Trophoblast cell (in vitro differentiated cells and primary cell): ENCODE data around the gene CLSTN3.

Source experiments
- DNase-seq, 2 donors: peaks; one replicate each; pipeline ENCODE4 v3.0.0-alpha.2; 2016
- H2AFZ ChIP-seq: 2 replicates; pipeline ENCODE4 v1.6.1; 2013; ENCODE audit warnings: low read length, moderate library complexity, mild to moderate bottlenecking; ENCODE audit not compliant: insufficient read depth, poor library complexity
- H2AK5ac ChIP-seq: 2 replicates; pipeline ENCODE4 v1.6.1; 2013; ENCODE audit warnings: mild to moderate bottlenecking, low read length
- H2BK120ac ChIP-seq: 2 replicates; pipeline ENCODE4 v1.6.1; 2013; ENCODE audit warnings: low read length, mild to moderate bottlenecking, moderate library complexity; ENCODE audit not compliant: insufficient read depth, poor library complexity
- H2BK12ac ChIP-seq: 2 replicates; pipeline ENCODE4 v1.6.1; 2013; ENCODE audit warnings: mild to moderate bottlenecking, low read length, moderate library complexity
- H2BK5ac ChIP-seq: 2 replicates; pipeline ENCODE4 v1.6.1; 2013; ENCODE audit warnings: low read length, low read depth, moderate library complexity, mild to moderate bottlenecking; ENCODE audit not compliant: poor library complexity
- H3K14ac ChIP-seq: 2 replicates; pipeline ENCODE4 v1.6.1; 2013; ENCODE audit warnings: mild to moderate bottlenecking, low read length
- H3K18ac ChIP-seq: 2 replicates; pipeline ENCODE4 v1.6.1; 2013; ENCODE audit warnings: mild to moderate bottlenecking, low read length
- H3K23ac ChIP-seq: 2 replicates; pipeline ENCODE4 v1.6.1; 2013; ENCODE audit warnings: low read length
- H3K27ac ChIP-seq: 2 replicates; pipeline ENCODE4 v1.5.1; 2013; ENCODE audit warnings: low read depth, mild to moderate bottlenecking, inconsistent platforms, low read length, moderate library complexity
- H3K27me3 ChIP-seq: 2 replicates; pipeline ENCODE4 v1.6.1; 2013; ENCODE audit warnings: inconsistent platforms, mild to moderate bottlenecking, low read length, moderate library complexity; ENCODE audit not compliant: insufficient read depth
- H3K36me3 ChIP-seq, 2 experiments: 1 replicate in 1 of 2; 2 replicates in 1 of 2; pipeline ENCODE4 v1.6.1; 2013; ENCODE audit warnings: low read length in 2 of 2, mild to moderate bottlenecking in 2 of 2, moderate library complexity in 1 of 2; ENCODE audit not compliant: insufficient read depth in 2 of 2, control insufficient read depth in 1 of 2
- H3K4ac ChIP-seq: 2 replicates; pipeline ENCODE4 v1.6.1; 2013; ENCODE audit warnings: low read depth, mild to moderate bottlenecking, low read length, moderate library complexity
- H3K4me1 ChIP-seq, 2 experiments: 1 replicate in 1 of 2; 2 replicates in 1 of 2; pipeline ENCODE4 v1.6.1; 2013; ENCODE audit warnings: low read length in 2 of 2, mild to moderate bottlenecking in 2 of 2, moderate library complexity in 1 of 2; ENCODE audit not compliant: insufficient read depth in 2 of 2, control insufficient read depth in 1 of 2
- H3K4me2 ChIP-seq: 2 replicates; pipeline ENCODE4 v1.6.1; 2013; ENCODE audit warnings: inconsistent platforms, mild to moderate bottlenecking, low read length, moderate library complexity
- H3K4me3 ChIP-seq: 2 replicates; pipeline ENCODE4 v1.5.1; 2013; ENCODE audit warnings: mild to moderate bottlenecking, low read depth, low read length, inconsistent platforms
- H3K79me1 ChIP-seq: one replicate; pipeline ENCODE4 v1.6.1; 2013; ENCODE audit warnings: low read length
- H3K79me2 ChIP-seq: 2 replicates; pipeline ENCODE4 v1.6.1; 2013; ENCODE audit warnings: low read length, mild to moderate bottlenecking; ENCODE audit not compliant: control insufficient read depth, insufficient read depth, poor library complexity
- H3K9ac ChIP-seq: 2 replicates; pipeline ENCODE4 v1.6.1; 2013; ENCODE audit warnings: mild to moderate bottlenecking, low read length
- H3K9me3 ChIP-seq: 2 replicates; pipeline ENCODE4 v1.6.1; 2013; ENCODE audit warnings: low read depth, mild to moderate bottlenecking, control low read depth, inconsistent platforms, low read length; ENCODE audit not compliant: insufficient read depth
- H4K12ac ChIP-seq: 2 replicates; pipeline ENCODE4 v1.6.1; 2013; ENCODE audit warnings: low read depth, mild to moderate bottlenecking, low read length, moderate library complexity
- H4K8ac ChIP-seq: 2 replicates; pipeline ENCODE4 v1.6.1; 2013; ENCODE audit warnings: low read depth, mild to moderate bottlenecking, low read length, moderate library complexity
- H4K91ac ChIP-seq: one replicate; pipeline ENCODE4 v1.6.1; 2013; ENCODE audit warnings: low read depth, mild to moderate bottlenecking, low read length, moderate library complexity
- WGBS: extraction: QIAGEN DNeasy Blood & Tissue Kit; methylation state at CpG from one replicate; pipeline ENCODE4 v1.1.7; 2013; ENCODE audit warnings: missing lambda C conversion rate; ENCODE audit not compliant: insufficient read length, insufficient coverage; ENCODE audit errors: extremely low coverage; 5-methylcytosine and 5-hydroxymethylcytosine counted together

CLSTN3 gene

GRCh38 chr12:7117670-7118069 lies 12.5 kb upstream of the CLSTN3 start:
- Histone ChIP-seq H3K18ac (no peak overlapping the region), H3K79me1 (no peaks in the 10 kb centered on the region), H2BK5ac (no peak overlapping the region), H3K4me3 (no peak overlapping the region), H4K12ac (no peak overlapping the region), H3K4ac (no peak overlapping the region), H3K9me3 (peaks cover 4% of the 10 kb centered on the region), H3K79me2 (no peaks in the 10 kb centered on the region), H2AFZ (no peak overlapping the region), H3K9ac (no peak overlapping the region), H2BK12ac (no peak overlapping the region), H4K8ac (no peak overlapping the region), H2BK120ac (no peak overlapping the region), H3K14ac (no peak overlapping the region), H3K36me3 (peaks cover 5 to 10% of the 10 kb centered on the region in 2 experiments), H4K91ac (no peak overlapping the region), H3K4me1 (no peaks in the 10 kb centered on the region), H3K4me2 (no peak overlapping the region), H3K23ac (no peak overlapping the region), H3K27ac (no peak overlapping the region), H3K27me3 (no peaks in the 10 kb centered on the region), H2AK5ac (no peak overlapping the region)
- WGBS: no CpG with 5 or more reads among the region's 3 CpGs
- no peak for DNase-seq

- Histone ChIP-seq H4K8ac (no peak overlapping the region), H2AFZ (no peak overlapping the region)
Measured at GRCh38 chr12:7118881-7119280, 11.3 kb upstream of the CLSTN3 start.

GRCh38 chr12:7120166-7120565 lies 10.0 kb upstream of the CLSTN3 start:
- Histone ChIP-seq H3K79me2 (no peaks in the 10 kb centered on the region), H2BK5ac (no peak overlapping the region), H3K4me1 (no peaks in the 10 kb centered on the region), H3K23ac (no peak overlapping the region), H2AFZ (no peak overlapping the region), H3K36me3 (peaks cover 2 to 7% of the 10 kb centered on the region in 2 experiments), H2AK5ac (no peak overlapping the region), H3K27ac (no peak overlapping the region), H2BK12ac (no peak overlapping the region), H3K4me2 (no peak overlapping the region), H3K9me3 (peaks cover 6% of the 10 kb centered on the region), H4K12ac (no peak overlapping the region), H3K4me3 (no peak overlapping the region), H4K91ac (no peak overlapping the region), H3K14ac (no peak overlapping the region), H4K8ac (no peak overlapping the region), H2BK120ac (no peak overlapping the region), H3K18ac (no peak overlapping the region), H3K27me3 (no peaks in the 10 kb centered on the region), H3K9ac (no peak overlapping the region), H3K4ac (no peak overlapping the region), H3K79me1 (no peaks in the 10 kb centered on the region)
- DNase-seq: no peak
- no CpG with 5 or more reads among the region's 5 CpGs for WGBS

More at GRCh38 chr12:7118881-7119280, 11.3 kb upstream of the CLSTN3 start:
- no peak overlapping the region for H2BK120ac ChIP-seq
- no peak overlapping the region for H3K18ac ChIP-seq
- H3K4ac ChIP-seq: no peak overlapping the region
- peaks cover 5 to 10% of the 10 kb centered on the region in 2 experiments for H3K36me3 ChIP-seq
- no peak overlapping the region for H3K27ac ChIP-seq
- no peak for DNase-seq
- H3K9me3 ChIP-seq: peaks cover 6% of the 10 kb centered on the region
- H4K12ac ChIP-seq: no peak overlapping the region
- no peak overlapping the region for H3K4me2 ChIP-seq
- no peaks in the 10 kb centered on the region for H3K79me1 ChIP-seq
- no peak overlapping the region for H3K4me3 ChIP-seq
- H3K9ac ChIP-seq: no peak overlapping the region
- H3K27me3 ChIP-seq: no peaks in the 10 kb centered on the region
- no CpG with 5 or more reads among the region's 3 CpGs for WGBS
- no peak overlapping the region for H3K14ac ChIP-seq
- no peaks in the 10 kb centered on the region for H3K79me2 ChIP-seq
- H2BK5ac ChIP-seq: no peak overlapping the region
- H3K4me1 ChIP-seq: no peaks in the 10 kb centered on the region
- no peak overlapping the region for H2AK5ac ChIP-seq
- H4K91ac ChIP-seq: no peak overlapping the region
- H3K23ac ChIP-seq: no peak overlapping the region
- no peak overlapping the region for H2BK12ac ChIP-seq

GRCh38 chr12:7121324-7121723 lies 8.8 kb upstream of the CLSTN3 start:
- Histone ChIP-seq H4K12ac (no peak overlapping the region), H4K8ac (no peak overlapping the region), H3K27me3 (no peaks in the 10 kb centered on the region), H2AK5ac (no peak overlapping the region), H4K91ac (no peak overlapping the region), H3K9ac (no peak overlapping the region), H2AFZ (no peak overlapping the region), H3K18ac (no peak overlapping the region), H2BK5ac (no peak overlapping the region), H3K9me3 (peaks cover 6% of the 10 kb centered on the region), H3K79me2 (no peaks in the 10 kb centered on the region), H3K36me3 (peaks cover 0 to 3% of the 10 kb centered on the region in 2 experiments), H3K4me2 (no peak overlapping the region), H3K4me3 (no peak overlapping the region), H3K27ac (no peak overlapping the region), H3K4me1 (no peaks in the 10 kb centered on the region), H3K4ac (no peak overlapping the region), H2BK12ac (no peak overlapping the region), H3K23ac (no peak overlapping the region), H3K79me1 (no peaks in the 10 kb centered on the region), H3K14ac (no peak overlapping the region), H2BK120ac (no peak overlapping the region)
- DNase-seq: no peak
- WGBS: no CpG with 5 or more reads among the region's 5 CpGs
